Stimulated activated CD8-positive, alpha-beta memory T cell treated with anti-CD3 and anti-CD28 coated beads, Interleukin-4, amount 100 ng/mL, for 1 hour (primary cell): Measurements from ENCODE around the gene POLR3A.

Experiments
- DNase-seq, 2 donors: peaks; one replicate each; pipeline ENCODE4 v3.0.0-alpha.2; 2020; ENCODE audit warnings: low read depth in 2 of 2, low spot score in 1 of 2

POLR3A gene

DNA sequence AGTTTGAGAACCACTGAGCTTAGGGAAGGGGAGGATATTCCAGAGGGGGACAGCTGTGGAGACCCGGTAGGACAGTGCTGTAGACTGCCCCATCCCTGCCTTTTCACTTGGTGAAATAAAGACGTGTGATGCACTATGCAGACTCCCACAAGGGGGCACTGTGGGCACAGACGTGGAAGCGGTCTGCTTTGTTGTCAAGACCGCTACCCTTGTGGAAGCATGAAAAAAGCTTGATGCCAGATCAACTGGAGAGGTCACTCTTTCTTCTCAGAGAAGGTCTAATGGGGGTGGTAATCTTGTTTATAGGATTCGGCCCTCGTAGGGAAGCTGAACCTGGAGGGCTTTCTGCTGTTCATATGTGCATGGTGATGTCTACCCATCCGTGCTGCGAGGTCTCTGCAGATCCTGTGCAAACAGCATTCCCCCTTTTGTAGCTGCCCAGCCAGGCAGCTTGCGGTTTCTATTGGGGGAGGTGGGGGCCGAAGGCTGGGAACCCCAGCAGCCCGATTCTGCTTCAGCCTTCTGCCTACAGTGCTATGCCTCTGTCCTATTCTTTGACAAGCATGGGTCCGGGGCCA, 18.1 kb upstream of the POLR3A start:
- DNase-seq = peak; percentile 65 to 72

DNA sequence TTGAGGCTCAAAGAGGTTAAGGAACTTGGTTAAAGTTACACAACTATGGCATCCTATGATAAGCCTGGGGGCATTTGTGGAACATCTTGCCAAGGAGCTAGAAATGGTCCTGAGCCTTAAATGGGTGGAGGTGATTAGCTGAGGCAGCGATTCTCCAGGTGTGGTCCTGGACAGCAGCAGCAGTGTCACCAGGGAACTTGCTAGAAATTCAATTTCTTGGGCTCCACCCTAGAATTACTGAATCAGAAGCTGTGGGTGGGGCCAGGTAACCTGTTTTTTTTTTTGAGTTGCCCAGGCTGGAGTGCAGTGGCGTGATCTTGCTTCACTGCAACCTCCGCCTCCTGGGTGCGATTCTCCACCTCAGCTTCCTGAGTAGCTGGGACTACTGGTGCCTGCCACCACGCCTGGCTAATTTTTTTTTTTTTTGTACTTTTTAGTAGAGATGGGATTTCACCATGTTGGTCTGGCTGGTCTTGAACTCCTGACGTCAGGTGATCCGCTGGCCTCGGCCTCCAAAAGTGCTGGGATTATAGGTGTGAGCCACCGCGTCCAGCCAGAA, 17.5 kb upstream of the POLR3A start:
- DNase-seq = no peak

DNA sequence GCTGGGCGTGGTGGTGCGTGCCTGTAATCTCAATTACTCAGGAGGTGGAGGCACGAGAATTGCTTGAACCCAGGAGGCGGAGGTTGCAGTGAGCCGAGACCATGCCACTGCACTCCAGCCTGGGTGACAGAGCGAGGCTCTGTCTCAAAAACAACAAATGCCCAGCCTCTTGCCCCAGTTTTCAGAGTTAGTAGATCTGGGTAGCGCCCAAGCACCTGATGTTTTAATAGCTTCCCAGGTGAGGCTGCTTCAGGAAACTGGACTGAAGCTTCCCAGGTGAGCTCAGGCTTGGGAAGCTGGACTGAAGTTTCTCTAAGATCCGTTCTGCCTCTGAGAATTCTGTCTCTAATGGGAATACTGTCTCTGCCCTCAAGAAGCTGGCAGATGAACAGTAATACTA, 16.5 kb upstream of the POLR3A start:
- no peak for DNase-seq

DNA sequence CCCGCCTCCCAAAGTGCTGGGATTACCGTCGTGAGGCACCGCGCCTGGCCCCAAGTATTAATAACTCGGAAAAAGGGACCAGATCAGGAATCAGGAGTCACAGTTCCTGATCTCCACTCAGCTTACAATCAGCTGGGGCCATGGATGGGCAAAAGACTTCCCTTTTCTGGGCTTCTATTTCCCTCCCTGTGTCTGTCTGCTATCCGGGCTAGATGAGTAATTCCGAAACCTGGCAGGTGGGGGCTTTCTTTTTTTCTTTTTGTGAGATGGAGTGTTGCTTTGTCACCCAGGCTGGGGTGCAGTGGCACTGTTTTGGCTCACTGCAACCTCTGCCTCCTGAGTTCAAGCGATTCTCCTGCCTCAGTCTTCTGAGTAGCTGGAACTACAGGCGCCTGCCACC, 15.9 kb upstream of the POLR3A start:
- DNase-seq = no peak

DNA sequence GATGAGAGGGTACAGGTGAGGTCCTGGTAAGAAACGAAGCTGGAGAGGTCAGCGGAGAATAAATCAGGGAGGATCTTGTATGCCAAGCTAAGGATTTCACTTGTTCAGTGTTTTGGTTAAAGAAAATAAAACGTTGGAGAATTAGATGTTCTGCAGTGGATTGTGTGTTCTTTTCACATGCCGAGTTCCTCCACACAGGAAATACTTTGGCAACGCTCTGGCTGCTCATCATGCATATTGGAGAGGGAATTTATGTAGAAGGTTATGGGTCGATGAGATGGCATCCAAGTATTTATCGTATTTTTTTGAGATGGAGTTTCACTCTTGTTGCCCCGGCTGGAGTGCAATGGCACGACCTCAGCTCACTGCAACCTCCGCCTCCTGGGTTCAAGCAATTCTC, 15.4 kb upstream of the POLR3A start:
- no peak for DNase-seq

DNA sequence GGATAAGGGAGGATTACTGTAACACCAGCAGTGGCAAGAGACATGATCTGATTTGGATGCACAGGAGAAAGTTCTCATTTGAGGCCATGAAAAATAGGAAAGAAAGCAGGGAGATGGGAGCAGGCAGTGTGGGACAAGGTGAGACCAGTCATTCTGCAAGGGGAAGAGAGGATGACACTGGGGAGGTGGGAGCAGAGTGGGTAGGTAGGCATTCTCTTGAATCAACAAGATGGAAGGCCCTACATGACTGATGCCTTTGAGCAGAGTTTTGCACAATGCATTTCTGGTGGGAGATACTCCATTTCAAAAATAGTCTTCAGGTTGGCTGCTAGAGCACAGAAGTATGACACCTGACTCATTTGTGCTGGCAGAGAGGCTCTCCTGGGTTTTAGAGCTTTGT, 14.9 kb upstream of the POLR3A start:
- no peak for DNase-seq

DNA sequence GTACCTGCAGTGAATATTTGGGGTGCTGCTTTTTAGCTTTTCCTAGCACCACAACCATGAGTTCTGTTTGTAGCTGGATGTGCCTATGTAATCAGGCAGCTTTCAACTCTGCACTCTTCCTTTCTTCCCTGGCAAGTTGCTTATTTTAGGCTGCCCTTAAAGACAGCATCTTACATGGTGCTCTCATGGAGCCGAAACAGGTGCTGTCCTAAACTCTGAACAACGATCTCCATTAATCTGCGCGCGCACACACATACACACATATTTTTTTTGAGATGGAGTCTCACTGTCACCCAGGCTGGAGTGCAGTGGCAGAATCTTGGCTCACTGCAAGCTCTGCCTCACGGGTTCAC, 13.4 kb upstream of the POLR3A start:
- DNase-seq = no peak

- DNase-seq = no peak
Measured at GRCh38 chr10:78042058-78042751, 12.9 kb upstream of the POLR3A start.

DNA sequence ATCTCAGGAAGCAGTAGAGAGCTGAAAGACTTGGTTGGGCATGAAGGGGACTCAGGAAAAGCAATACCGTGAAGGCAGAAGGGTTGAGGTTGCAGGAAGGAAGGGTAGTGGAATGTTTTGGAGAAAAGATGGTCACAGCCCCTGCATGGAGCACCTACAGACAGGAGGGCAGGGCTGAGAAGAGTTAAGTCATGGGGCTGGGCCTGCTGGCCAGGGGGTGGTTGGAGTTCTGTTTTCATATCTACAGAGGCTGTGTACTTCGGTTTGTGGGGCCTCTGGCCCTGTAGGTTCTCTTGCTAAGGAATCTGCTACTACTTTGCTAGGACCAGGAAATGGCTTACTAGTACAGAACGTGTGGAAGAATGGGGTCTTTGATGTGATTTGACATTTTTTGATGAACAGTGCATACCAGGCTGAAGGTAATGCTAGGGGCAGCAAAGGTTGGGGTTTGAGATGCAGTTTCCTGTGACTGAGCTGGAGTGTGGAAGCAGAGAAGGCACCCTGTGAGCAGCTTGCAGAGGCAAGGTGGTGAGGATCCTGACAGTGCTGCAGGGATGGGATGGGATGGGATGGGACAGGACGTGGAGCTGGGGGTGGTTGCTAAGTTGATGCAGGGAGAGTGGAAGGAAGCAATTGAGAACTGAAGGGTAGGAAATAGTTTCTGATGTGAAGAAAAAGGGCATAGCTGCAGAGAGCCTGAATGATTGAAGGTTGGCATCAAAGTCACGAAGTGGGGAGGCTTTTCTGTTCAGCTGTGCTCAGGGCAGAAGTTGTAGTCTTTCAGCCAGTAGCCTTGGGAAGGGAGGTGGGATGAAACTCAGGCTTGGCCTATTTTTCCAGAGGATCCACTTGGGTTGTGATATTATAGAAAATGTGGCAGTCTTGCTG, 12.1 kb upstream of the POLR3A start:
- DNase-seq = no peak

GRCh38 chr10:78039743-78040142, 10.4 kb upstream of the POLR3A start:
- no peak for DNase-seq

GRCh38 chr10:78038791-78039547, 9.7 kb upstream of the POLR3A start:
- no peak for DNase-seq

DNA sequence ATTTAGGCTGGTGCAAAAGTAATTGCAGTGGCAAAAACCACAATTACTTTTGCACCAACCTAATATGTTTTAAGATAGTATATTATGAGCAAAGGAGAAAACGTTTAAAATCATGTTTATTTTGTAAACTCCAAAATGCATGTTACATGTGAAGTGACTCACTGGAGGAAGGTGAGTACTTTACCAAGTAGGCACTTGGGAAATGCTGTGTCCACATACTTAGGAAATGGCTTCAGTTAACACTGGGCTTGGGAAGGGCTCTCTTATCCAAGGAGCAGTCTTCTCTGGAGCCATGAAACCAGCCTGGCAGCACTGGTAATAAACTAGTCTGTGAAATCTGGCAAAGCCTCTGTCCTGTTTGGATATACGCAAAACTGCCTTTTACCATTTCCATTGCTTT, 8.8 kb upstream of the POLR3A start:
- no peak for DNase-seq

- no peak for DNase-seq
Measured at GRCh38 chr10:78035933-78036583, 6.7 kb upstream of the POLR3A start.

DNA sequence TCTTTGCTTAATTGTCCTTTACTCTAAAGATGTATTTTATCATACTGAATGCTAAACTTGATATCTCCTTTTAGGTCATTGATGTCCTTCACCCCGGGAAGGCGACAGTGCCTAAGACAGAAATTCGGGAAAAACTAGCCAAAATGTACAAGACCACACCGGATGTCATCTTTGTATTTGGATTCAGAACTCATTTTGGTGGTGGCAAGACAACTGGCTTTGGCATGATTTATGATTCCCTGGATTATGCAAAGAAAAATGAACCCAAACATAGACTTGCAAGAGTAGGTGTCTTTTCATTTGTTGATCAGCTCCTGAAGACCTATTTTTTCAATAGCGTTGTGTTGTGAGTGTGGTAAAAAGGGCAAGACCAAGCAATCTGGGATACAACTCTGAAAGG, 6.1 kb upstream of the POLR3A start:
- DNase-seq = no peak

- no peak for DNase-seq
Measured at GRCh38 chr10:78035025-78035424, 5.7 kb upstream of the POLR3A start.

GRCh38 chr10:78033637-78034470, 4.5 kb upstream of the POLR3A start, which contains the start of gene RPS24:
RPS24 (plus strand) TSS chr10:78033863; CDS start chr10:78033902, 39 bp downstream.
- DNase-seq = peak; percentile 73 to 87

DNA sequence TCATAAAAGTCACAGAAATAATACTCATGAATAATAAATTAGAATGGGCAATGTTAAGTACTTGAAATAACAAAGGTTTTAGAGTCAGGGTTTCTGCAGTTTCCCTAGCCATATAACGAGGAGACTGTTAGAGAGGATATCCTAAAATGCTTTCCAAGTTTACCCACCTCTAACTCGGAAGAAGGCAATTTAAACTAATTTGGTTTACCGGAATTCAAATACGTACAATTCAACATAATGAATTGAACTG, 4.0 kb upstream of the POLR3A start:
- no peak for DNase-seq

DNA sequence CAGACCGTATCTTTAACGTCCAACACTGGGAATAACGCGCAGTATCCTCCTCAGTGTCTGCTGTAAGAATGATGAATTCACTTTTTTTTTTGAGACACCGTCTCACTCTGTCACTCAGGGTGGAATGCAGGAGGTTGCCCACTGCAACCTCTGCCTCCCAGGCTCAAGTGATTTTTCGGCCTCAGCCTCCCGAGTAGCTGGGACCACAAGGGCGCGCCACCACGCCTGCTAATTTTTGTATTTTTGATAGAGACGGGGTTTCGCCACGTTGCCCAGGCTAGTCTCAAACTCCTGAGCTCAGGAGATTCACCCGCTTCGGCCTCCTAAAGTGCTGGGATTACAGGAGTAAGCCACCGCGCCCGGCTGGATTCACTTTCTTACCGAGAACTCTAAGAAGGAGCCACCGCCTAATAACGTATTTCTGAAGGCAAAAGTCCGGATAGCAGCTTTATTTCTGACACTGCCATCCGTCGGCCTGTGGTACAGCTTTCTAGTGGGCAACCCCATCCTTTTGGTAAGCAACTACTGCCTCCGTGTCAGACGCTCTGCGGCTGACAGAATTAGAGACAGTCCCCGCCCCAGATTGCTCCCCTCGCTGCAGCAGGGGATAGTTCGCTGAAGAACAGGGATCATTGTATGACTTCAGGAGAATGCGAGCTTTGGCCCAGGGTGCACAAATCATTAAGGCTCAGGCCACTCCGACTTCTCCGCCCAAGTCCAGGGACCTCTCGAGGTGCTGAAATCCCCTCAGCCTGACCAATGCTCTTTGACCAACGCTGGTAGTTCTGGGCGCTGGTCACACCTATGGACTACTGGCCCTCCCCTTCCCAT, 662 bp downstream of the POLR3A start:
- no peak for DNase-seq

- DNase-seq = no peak
Measured at GRCh38 chr10:78025685-78026364, 3.5 kb downstream of the POLR3A start.
